HUDEP-2 (cell line): ENCODE measurements around the gene LGR6.

ENCODE experiments used
- DNase-seq, 76 experiments: peaks; one replicate each; lab custom pipeline; 2025; ENCODE audit not compliant: unreplicated experiment in 76 of 76; lab: John Stamatoyannopoulos, UW

LGR6 gene

GRCh38 chr1:202217516-202217915 lies 23.9 kb downstream of the LGR6 start:
- DNase-seq, result no peak

GRCh38 chr1:202217951-202218350 lies 24.4 kb downstream of the LGR6 start:
- no peak for DNase-seq

GRCh38 chr1:202220733-202221132 lies 27.1 kb downstream of the LGR6 start:
- no peak for DNase-seq

- DNase-seq, result no peak
Measured at GRCh38 chr1:202221911-202222909, 28.6 kb downstream of the LGR6 start.

- DNase-seq, result no peak
Measured at GRCh38 chr1:202223121-202223860, 29.7 kb downstream of the LGR6 start.

- no peak for DNase-seq
Measured at GRCh38 chr1:202224453-202224852, 30.9 kb downstream of the LGR6 start.

GRCh38 chr1:202225131-202225530 lies 31.5 kb downstream of the LGR6 start:
- no peak for DNase-seq

GRCh38 chr1:202227053-202227672 lies 33.6 kb downstream of the LGR6 start:
- DNase-seq, result no peak

- no peak for DNase-seq
Measured at GRCh38 chr1:202227997-202228401, 34.4 kb downstream of the LGR6 start.

GRCh38 chr1:202228484-202229122 lies 35.0 kb downstream of the LGR6 start:
- no peak for DNase-seq

- DNase-seq, result no peak
Measured at GRCh38 chr1:202229376-202229775, 35.8 kb downstream of the LGR6 start.

GRCh38 chr1:202230061-202230938 lies 36.7 kb downstream of the LGR6 start:
- no peak for DNase-seq

GRCh38 chr1:202230939-202231645 lies 37.5 kb downstream of the LGR6 start:
- no peak for DNase-seq

GRCh38 chr1:202233171-202233570 lies 39.6 kb downstream of the LGR6 start:
- no peak for DNase-seq

GRCh38 chr1:202233804-202234203 lies 40.2 kb downstream of the LGR6 start:
- no peak for DNase-seq

- DNase-seq, result no peak
Measured at GRCh38 chr1:202234331-202235002, 40.9 kb downstream of the LGR6 start.

GRCh38 chr1:202235003-202235660 lies 41.5 kb downstream of the LGR6 start:
- DNase-seq, result no peak
